Inflammatory macrophage (primary cell): ENCODE results near the gene TMEM129.

ENCODE experiments used
- DNase-seq, 2 donors: peaks; one replicate each; pipeline ENCODE4 v3.0.0-alpha.2; 2020 to 2022
- total RNA-seq, 18 experiments: gene quantifications; one replicate each; lab custom pipeline; 2026; ENCODE audit warnings: mixed read lengths in 6 of 18, inconsistent platforms in 2 of 18; lab: John Stamatoyannopoulos, UW

TMEM129 gene, protein sequence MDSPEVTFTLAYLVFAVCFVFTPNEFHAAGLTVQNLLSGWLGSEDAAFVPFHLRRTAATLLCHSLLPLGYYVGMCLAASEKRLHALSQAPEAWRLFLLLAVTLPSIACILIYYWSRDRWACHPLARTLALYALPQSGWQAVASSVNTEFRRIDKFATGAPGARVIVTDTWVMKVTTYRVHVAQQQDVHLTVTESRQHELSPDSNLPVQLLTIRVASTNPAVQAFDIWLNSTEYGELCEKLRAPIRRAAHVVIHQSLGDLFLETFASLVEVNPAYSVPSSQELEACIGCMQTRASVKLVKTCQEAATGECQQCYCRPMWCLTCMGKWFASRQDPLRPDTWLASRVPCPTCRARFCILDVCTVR
- total RNA-seq, result 7.7 to 69.4 (median 34.8) reads per million in 18 experiments

- DNase-seq, result peak; percentile 93 to 94
These were observed at the start of gene TMEM129, which contains the start of gene TACC3 for GRCh38 chr4:1721003-1721665. Gene TMEM129, minus strand, starts transcription at chr4:1721323. Its CDS starts 486 bp downstream, at chr4:1720837. Gene TACC3, plus strand, starts transcription at chr4:1721521. Its CDS starts 1,901 bp downstream, at chr4:1723422.

GRCh38 chr4:1770791-1771231, 49.7 kb upstream of the TMEM129 start:
- DNase-seq, result no peak

DNA sequence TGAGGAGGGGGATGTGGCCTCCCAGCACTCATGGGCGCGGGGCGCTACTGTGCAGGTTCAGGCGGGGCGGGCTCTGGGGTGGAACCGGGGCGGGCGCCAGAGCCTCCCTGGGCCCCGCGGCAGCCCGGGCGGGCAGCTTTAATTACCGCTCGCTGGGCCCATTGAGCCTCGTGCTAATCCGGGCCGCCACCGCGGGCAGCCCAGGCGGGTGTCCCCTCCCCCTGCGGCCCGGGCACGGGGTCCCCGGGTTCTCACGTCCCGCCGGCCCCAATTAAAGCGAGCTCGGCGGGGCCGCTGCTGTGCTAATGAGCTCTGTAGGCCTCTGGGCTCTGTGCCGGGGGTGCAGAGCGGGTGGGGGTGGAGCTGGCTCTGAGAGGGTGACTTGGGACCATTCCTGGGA, 49.1 kb upstream of the TMEM129 start:
- no peak for DNase-seq

DNA sequence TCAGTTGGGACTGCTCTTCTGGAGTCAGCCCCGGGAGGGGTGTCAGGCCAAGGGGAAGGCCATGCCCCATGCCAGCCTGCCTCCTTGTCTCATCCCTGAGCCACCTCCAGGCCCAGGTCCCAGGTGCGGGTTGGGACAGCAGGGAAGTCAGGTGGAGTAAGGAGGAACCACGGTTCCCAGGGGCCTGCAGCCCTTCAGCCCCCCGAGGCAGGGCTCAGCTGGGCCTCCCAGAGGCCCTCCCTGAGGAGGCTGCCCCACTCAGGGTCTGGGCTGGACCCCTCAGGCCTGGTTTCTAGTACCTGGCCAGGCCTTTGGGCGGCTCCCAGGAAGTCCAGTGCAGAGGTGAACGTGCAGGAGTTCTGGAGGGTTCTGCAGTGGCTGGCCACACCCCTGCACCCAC, 48.6 kb upstream of the TMEM129 start:
- no peak for DNase-seq

GRCh38 chr4:1768367-1769034, 47.4 kb upstream of the TMEM129 start:
- no peak for DNase-seq

DNA sequence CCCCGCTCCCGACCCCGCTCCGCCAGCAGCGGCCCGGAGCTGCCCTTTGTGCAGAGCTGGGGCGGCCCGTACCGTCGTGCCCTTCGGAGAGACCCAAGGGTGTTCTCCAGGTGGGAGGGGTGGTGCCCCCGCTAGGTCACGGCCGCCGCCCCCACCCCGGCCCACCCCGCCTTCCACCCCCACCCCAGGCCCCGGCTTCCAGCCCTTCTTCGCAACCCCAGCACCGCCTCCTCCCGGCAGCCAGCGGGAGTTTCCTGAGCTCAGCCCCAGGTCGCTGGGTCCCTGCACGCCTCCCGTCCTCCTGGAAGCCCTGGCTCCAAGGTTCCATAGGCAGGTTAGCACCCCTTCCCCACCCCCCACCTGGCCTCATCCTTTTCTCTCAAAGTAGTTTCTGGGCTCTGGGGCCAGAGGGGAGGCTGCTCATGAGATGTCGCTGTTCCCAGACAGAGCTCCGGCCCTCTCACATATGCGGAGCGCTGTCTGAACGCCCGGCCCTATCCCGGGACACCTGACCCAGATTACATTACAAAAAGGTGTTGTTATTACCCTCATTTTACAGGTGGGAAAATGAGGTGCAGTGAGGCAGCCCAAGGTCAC, 46.7 kb upstream of the TMEM129 start:
- DNase-seq, result peak in 1 of 2 donors; percentile 37

GRCh38 chr4:1767061-1767769, 46.1 kb upstream of the TMEM129 start:
- DNase-seq, result no peak

DNA sequence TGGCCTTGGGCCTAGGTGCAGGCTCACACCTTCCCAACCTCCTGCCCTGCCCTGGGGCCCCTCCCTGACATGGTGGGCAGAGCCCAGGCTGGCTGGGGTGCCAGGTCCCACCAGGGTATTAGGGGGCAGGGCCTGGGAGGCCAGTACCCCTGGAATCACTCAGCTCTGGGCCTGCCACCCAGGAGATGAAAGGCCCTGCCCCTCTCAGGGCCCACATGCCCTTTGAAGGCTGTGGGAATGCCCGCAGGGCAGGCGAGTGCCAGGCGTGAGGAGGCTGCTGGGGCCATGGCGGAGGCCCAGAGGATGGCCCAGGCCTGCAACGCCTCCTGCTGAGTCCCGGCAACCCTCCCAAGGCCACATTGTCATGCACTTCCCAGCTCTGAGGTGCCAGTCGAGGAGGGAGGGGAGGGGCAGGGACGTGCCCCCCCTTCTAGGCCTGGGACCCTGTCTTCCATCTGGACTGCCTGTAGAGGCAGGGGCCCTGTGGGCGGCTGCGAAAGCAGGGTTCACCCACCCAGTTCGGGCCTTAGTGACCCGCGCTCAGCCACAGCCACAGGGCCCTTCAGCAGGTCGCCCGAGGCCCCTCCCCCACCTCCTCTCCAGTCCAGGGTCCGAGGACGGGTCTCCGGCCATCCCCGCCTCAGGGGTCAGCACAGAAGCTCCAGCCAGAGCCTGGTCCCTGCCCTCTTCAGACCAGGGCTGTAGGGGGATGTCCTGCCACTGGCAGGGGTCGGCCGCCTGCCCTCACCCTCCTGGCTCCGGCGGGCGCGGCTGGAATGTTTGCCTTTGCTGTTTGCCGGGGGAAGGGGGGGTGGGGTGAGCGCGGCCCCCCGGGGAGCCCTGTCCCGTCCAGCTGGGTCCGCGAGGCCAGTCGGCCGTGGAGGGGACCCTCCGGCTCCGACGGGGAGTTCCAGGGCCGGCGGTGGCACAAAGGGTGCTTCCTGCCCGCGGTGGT, 45.3 kb upstream of the TMEM129 start:
- DNase-seq, result no peak

GRCh38 chr4:1765409-1766072, 44.4 kb upstream of the TMEM129 start:
- no peak for DNase-seq

DNA sequence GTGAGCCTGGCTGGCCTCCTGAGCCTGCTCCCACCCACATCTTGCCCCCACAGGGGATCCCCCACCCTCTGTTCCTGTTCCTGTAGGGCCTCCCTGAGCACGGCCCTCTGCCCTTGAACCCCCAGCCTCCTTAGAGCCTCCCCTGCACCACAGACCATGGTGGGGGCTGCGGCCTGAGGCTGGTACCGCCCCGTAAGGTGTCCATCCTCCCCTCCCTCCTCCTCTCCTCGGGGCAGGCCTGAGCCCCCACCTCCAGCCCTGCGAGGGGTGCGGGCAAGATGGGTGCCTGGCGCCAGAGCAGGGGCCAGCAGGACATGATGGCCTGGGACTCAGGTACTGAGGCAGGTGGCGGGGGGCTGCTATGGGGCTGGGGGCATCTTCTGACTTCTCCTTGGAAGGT, 43.5 kb upstream of the TMEM129 start:
- no peak for DNase-seq

DNA sequence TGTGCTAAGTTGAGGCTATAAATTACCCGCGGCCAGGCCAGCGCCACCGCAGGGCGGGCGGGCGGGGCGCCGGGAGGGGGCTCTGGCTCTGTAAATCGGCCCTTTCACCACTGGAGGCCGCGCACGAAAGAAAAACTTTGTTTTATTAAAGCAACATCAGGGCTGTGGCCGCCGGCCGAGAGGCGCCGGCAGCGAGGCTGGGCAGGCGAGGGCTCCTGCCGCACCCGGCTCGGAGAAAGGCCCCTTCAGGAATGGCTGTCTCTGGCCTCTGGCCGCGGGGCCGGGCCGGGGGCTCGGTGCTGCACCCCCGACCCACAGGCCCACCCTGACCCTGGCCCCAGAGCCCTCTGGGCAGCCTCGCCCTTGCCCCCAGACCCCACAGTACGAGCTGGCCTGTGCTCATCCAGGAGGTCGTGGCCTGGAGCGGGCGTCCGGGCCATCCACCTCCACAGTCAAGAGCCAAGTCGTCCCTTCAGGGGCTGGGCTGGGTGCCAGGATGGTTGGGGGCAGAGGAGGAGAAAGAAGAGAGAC, 42.5 kb upstream of the TMEM129 start:
- DNase-seq, result peak in 1 of 2 donors; percentile 8

DNA sequence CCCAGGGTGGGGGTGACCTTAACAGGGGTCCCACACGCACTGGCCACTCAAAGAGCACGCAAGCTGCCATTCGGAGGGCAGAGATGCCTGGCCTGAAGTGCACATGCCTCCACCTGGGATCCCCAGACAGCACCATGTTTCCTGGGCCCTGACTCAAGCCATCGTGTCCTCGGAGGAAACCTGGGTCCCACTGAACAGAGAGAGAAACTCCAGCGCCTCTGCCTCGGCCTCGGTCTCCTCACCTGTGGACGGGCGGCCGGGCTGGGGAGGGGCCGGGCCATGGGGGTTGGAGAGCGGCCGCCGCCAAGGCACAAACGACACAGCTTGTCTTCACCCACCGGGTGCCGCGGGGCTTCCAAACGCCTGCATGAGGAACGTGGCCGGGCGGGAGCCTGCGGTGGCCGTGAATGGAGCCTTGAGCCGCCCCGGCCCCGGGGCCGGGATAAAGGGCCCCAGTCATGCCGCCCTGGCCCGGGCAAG, 42.0 kb upstream of the TMEM129 start:
- no peak for DNase-seq

- DNase-seq, result no peak
These were observed 41.3 kb upstream of the TMEM129 start for GRCh38 chr4:1762264-1763010.

GRCh38 chr4:1761130-1761689, 40.1 kb upstream of the TMEM129 start:
- no peak for DNase-seq

DNA sequence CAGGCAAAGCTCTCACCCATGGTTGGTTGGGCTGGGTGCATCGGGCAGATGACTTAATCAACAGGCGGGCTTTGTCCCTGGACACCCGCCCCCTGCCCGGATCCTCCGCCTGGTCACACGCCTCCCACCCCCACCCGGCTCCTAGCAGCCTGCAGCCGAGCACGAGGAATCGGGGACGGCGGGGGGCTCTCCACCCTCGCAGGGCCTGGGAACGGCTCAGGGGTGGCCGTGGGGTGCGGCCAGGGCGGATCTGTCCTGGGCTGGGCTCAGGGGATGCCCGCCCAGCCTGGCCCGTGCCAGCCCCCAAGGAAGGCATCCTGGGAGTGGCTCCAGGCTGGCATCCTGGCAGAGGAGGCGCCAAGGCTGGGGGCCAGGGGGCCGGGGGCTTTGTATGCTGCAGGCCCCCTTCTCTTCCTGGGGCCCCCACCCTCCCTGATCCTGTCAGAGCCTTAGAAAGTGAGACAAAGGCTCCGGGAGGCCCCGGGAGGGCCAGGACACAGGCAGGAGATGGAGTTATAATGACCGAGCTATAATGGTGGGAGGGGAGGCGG, 39.5 kb upstream of the TMEM129 start:
- no peak for DNase-seq

DNA sequence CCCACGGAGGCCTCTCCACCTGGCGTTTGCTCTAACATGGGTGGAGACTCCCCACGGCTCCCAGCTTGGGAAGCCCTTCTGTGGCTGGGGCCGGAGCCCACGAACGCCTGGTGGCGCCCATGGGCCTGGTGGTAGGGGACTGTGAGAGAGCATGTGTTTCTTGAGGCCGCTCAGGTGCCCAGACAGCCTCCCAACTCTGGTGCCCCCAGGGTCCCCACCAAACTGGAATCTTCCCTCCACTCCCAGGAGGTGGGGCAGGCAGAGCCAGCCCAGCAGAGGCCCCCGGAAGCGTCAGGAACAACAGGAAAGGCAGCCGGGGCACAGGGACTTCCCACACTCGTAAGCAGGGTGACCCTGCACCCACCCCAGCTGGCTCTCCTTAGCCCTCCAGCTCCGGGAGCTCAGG, 38.7 kb upstream of the TMEM129 start:
- no peak for DNase-seq

GRCh38 chr4:1759170-1759817, 38.2 kb upstream of the TMEM129 start:
- no peak for DNase-seq
